Transverse colon (tissue), 3 donors: Measurements from ENCODE around the gene NAPG.

Experiments
- CTCF ChIP-seq, 5 experiments: fragments of 200-600 bp in 3 of 5; fragments of 450-650 bp in 2 of 5; sonication (generic) in 3 of 5; IDR thresholded peaks; 1 replicate in 2 of 5; 2 replicates in 3 of 5; pipeline ENCODE4 v1.5.1; 2016 to 2017; ENCODE audit warnings: antibody characterized with exemption in 5 of 5, inconsistent platforms in 3 of 5, mild to moderate bottlenecking in 2 of 5, moderate library complexity in 1 of 5
- EP300 ChIP-seq: sonication (generic); formaldehyde crosslinking; IDR thresholded peaks from one replicate; pipeline ENCODE4 v1.6.1; 2017; ENCODE audit warnings: antibody characterized with exemption, low read depth
- POLR2A ChIP-seq: fragments of 450-650 bp; IDR thresholded peaks from one replicate; pipeline ENCODE4 v1.6.1; 2016; ENCODE audit warnings: antibody characterized with exemption, mild to moderate bottlenecking, moderate library complexity

GRCh38 chr18:10515456-10515855 is 10.4 kb upstream of the NAPG start:
- no peak for TF ChIP-seq CTCF (IDR thresholded peaks at IDR 0.05)
- TF ChIP-seq POLR2A, result no peak
- no peak for TF ChIP-seq EP300
